ENCODE results near the gene FAM120A.
A peak's percentile ranks its signal among the peaks of the same experiment; 100 is the strongest.
"Not testable (repeated sequence)": the region's sequence is repeated elsewhere in the genome, so short reads cannot be mapped to it uniquely, and the experiment has no call there.

FAM120A gene

GRCh38 chr9:93435386-93435785 lies 16.1 kb upstream of the FAM120A start:
- no peak for ATAC-seq (replicated peaks; ENCODE audit: extremely low read depth, poor library complexity, severe bottlenecking)
- no peaks in the 10 kb centered on the region for H3K4me1 Mint-ChIP-seq
- H3K9me3 Mint-ChIP-seq, result no peaks in the 10 kb centered on the region
- no peak overlapping the region for H3K27ac Mint-ChIP-seq (ENCODE audit: low read depth)
- H3K4me3 Mint-ChIP-seq, result no peak overlapping the region
- H3K27me3 Mint-ChIP-seq, result peaks cover 8% of the 10 kb centered on the region
- H3K36me3 Mint-ChIP-seq (ENCODE audit: insufficient read depth), result no peaks in the 10 kb centered on the region
- no peak for DNase-seq (ENCODE audit: low spot score in 2 of 2)

GRCh38 chr9:93436218-93436617 lies 15.3 kb upstream of the FAM120A start:
- H3K4me1 Mint-ChIP-seq, result no peaks in the 10 kb centered on the region
- H3K9me3 Mint-ChIP-seq, result no peaks in the 10 kb centered on the region
- no peak overlapping the region for H3K27ac Mint-ChIP-seq (ENCODE audit: low read depth)
- DNase-seq (ENCODE audit: low spot score in 2 of 2) (no peak), ATAC-seq (replicated peaks; ENCODE audit: extremely low read depth, poor library complexity, severe bottlenecking) (no peak)
- H3K27me3 Mint-ChIP-seq, result peaks cover 8% of the 10 kb centered on the region
- H3K36me3 Mint-ChIP-seq (ENCODE audit: insufficient read depth), result no peaks in the 10 kb centered on the region
- no peak overlapping the region for H3K4me3 Mint-ChIP-seq

DNA sequence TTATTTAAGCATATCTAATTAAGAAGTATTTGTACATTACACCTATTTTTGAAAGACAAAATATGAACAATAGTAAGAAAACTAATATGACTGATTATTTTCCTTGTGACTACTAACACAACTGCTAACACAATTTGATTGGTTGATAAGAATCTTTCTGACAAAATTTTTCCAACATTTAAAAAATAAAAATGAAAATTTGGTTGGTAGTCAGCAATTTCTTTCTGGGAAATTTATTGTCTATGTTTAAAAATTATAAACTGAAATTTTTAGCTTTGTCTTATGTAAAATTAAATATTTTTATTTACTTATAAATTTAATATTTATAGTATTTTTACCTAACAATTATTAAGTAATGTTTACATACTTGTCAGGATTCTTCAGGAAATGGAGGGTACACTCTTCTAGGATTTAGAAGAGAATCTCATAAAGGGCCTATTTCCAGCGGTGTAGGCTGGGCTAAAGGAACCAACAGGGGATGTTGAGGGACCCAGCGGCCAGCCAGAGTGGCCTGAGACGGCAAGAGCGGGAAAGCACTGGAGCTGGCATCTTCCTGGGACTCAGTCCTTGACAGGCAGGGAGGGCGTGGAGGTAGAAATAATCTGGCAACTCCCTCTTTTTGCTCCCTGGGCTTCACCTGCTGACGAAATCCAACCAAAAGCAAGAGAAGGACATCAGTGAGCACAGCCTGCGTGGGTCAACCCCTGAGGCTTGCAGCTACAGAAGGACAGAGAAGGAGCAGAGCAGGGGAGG lies 14.7 kb upstream of the FAM120A start:
- Mint-ChIP-seq H3K4me1 (no peaks in the 10 kb centered on the region), H3K27me3 (peaks cover 4% of the 10 kb centered on the region), H3K9me3 (no peaks in the 10 kb centered on the region), H3K4me3 (no peak overlapping the region), H3K36me3 (ENCODE audit: insufficient read depth) (no peaks in the 10 kb centered on the region), H3K27ac (ENCODE audit: low read depth) (no peak overlapping the region)
- DNase-seq (ENCODE audit: low spot score in 2 of 2) (no peak), ATAC-seq (replicated peaks; ENCODE audit: extremely low read depth, poor library complexity, severe bottlenecking) (no peak)

DNA sequence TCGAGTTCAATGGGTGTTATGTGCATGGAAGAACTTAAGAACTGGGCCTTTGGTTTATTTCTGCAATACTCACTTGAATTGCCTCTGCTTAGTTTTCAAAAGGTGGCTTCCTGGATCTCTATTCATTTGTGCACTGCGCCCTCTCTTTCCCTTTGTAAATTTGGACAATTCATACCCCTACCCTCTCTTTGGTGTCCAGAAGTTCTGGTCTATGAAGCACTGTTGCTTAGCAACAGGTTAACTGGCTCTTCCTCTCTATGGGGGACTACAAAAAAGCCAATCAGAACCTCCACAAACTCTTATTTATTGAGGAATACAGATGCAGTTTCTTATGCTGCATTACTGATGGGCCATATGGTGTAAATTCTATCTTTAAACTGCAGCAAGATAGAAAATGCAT lies 13.5 kb upstream of the FAM120A start:
- ATAC-seq (replicated peaks; ENCODE audit: extremely low read depth, poor library complexity, severe bottlenecking), result no peak
- no peaks in the 10 kb centered on the region for H3K4me1 Mint-ChIP-seq
- no peak for DNase-seq (ENCODE audit: low spot score in 2 of 2)
- H3K4me3 Mint-ChIP-seq, result no peak overlapping the region
- no peaks in the 10 kb centered on the region for H3K36me3 Mint-ChIP-seq (ENCODE audit: insufficient read depth)
- no peaks in the 10 kb centered on the region for H3K9me3 Mint-ChIP-seq
- no peak overlapping the region for H3K27ac Mint-ChIP-seq (ENCODE audit: low read depth)
- no peaks in the 10 kb centered on the region for H3K27me3 Mint-ChIP-seq

DNA sequence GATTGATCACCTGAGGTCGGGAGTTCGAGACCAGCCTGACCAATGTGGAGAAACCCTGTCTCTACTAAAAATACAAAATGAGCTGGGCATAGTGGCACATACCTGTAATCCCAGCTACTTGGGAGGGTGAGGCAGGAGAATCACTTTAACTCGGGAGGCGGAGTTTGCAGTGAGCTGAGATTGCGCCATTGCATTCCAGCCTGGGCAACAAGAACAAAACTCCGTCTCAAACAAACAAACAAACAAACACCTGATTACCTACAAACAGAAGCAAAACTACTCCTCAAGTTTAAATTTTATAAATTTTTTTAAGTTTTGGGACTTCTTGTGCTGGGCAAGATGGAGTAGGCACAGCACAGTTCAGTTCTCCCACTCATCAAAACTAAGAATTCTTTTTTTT lies 12.2 kb upstream of the FAM120A start:
- not testable (repeated sequence) for DNase-seq (ENCODE audit: low spot score in 2 of 2); H3K4me3 Mint-ChIP-seq; H3K4me1 Mint-ChIP-seq; H3K9me3 Mint-ChIP-seq; H3K27ac Mint-ChIP-seq (ENCODE audit: low read depth); H3K36me3 Mint-ChIP-seq (ENCODE audit: insufficient read depth); ATAC-seq (replicated peaks; ENCODE audit: extremely low read depth, poor library complexity, severe bottlenecking); H3K27me3 Mint-ChIP-seq

- H3K9me3 Mint-ChIP-seq, result no peaks in the 10 kb centered on the region
- no peak overlapping the region for H3K27ac Mint-ChIP-seq (ENCODE audit: low read depth)
- no peak overlapping the region for H3K4me3 Mint-ChIP-seq
- no peaks in the 10 kb centered on the region for H3K27me3 Mint-ChIP-seq
- ATAC-seq (replicated peaks; ENCODE audit: extremely low read depth, poor library complexity, severe bottlenecking), result no peak
- H3K4me1 Mint-ChIP-seq, result no peaks in the 10 kb centered on the region
- peaks cover 4% of the 10 kb centered on the region for H3K36me3 Mint-ChIP-seq (ENCODE audit: insufficient read depth)
- no peak for DNase-seq (ENCODE audit: low spot score in 2 of 2)
Measured at GRCh38 chr9:93440896-93441580, 10.4 kb upstream of the FAM120A start.

- Mint-ChIP-seq H3K27ac (ENCODE audit: low read depth) (peak overlapping the region; percentile 30), H3K36me3 (ENCODE audit: insufficient read depth) (peaks cover 38% of the 10 kb centered on the region)
Measured at GRCh38 chr9:93446073-93446472, 5.4 kb upstream of the FAM120A start.

GRCh38 chr9:93447655-93448054 lies 3.8 kb upstream of the FAM120A start:
- Mint-ChIP-seq H3K27me3 (no peaks in the 10 kb centered on the region), H3K4me3 (no peak overlapping the region), H3K9me3 (no peaks in the 10 kb centered on the region), H3K4me1 (peaks cover 17% of the 10 kb centered on the region), H3K36me3 (ENCODE audit: insufficient read depth) (peaks cover 41% of the 10 kb centered on the region), H3K27ac (ENCODE audit: low read depth) (no peak overlapping the region)
- no peak for ATAC-seq (replicated peaks; ENCODE audit: extremely low read depth, poor library complexity, severe bottlenecking)
- no peak for DNase-seq (ENCODE audit: low spot score in 2 of 2)

More at GRCh38 chr9:93446073-93446472, 5.4 kb upstream of the FAM120A start:
- Mint-ChIP-seq H3K27me3 (no peaks in the 10 kb centered on the region), H3K4me3 (no peak overlapping the region), H3K4me1 (peaks cover 16% of the 10 kb centered on the region), H3K9me3 (no peaks in the 10 kb centered on the region)
- ATAC-seq (replicated peaks; ENCODE audit: extremely low read depth, poor library complexity, severe bottlenecking), result no peak
- no peak for DNase-seq (ENCODE audit: low spot score in 2 of 2)

GRCh38 chr9:93451849-93452709 lies 594 bp downstream of the FAM120A start:
- H3K4me3 Mint-ChIP-seq, result peak overlapping the region; percentile 90
- no peaks in the 10 kb centered on the region for H3K9me3 Mint-ChIP-seq
- H3K27me3 Mint-ChIP-seq, result no peaks in the 10 kb centered on the region
- H3K27ac Mint-ChIP-seq (ENCODE audit: low read depth), result peak overlapping the region; percentile 86
- ATAC-seq (replicated peaks; ENCODE audit: extremely low read depth, poor library complexity, severe bottlenecking) (no peak), DNase-seq (ENCODE audit: low spot score in 2 of 2) (peak; percentile 13 to 20)
- peaks cover 36% of the 10 kb centered on the region for H3K36me3 Mint-ChIP-seq (ENCODE audit: insufficient read depth)
- peaks cover 53% of the 10 kb centered on the region for H3K4me1 Mint-ChIP-seq

GRCh38 chr9:93452710-93453046 lies 1.2 kb downstream of the FAM120A start:
- DNase-seq (ENCODE audit: low spot score in 2 of 2) (no peak), ATAC-seq (replicated peaks; ENCODE audit: extremely low read depth, poor library complexity, severe bottlenecking) (peak; percentile 0)
- H3K9me3 Mint-ChIP-seq, result no peaks in the 10 kb centered on the region
- H3K27ac Mint-ChIP-seq (ENCODE audit: low read depth), result peak overlapping the region; percentile 86
- no peaks in the 10 kb centered on the region for H3K27me3 Mint-ChIP-seq
- peaks cover 30% of the 10 kb centered on the region for H3K36me3 Mint-ChIP-seq (ENCODE audit: insufficient read depth)
- H3K4me1 Mint-ChIP-seq, result peaks cover 53% of the 10 kb centered on the region
- peak overlapping the region; percentile 90 for H3K4me3 Mint-ChIP-seq

- no peaks in the 10 kb centered on the region for H3K9me3 Mint-ChIP-seq
- peak within 1 kb of the TSS; percentile 90 for H3K4me3 Mint-ChIP-seq
- ATAC-seq (replicated peaks; ENCODE audit: extremely low read depth, poor library complexity, severe bottlenecking) (peak; percentile 68), DNase-seq (ENCODE audit: low spot score in 2 of 2) (peak; percentile 68 to 69)
- peak within 1 kb of the TSS; percentile 86 for H3K27ac Mint-ChIP-seq (ENCODE audit: low read depth)
- H3K27me3 Mint-ChIP-seq, result no peaks in the 10 kb centered on the region
- H3K36me3 Mint-ChIP-seq (ENCODE audit: insufficient read depth), result peaks cover 24% of the 10 kb centered on the region
- H3K4me1 Mint-ChIP-seq, result peaks cover 59% of the 10 kb centered on the region
Measured at GRCh38 chr9:93453047-93453914, 1.8 kb downstream of the FAM120A start, which contains the start of gene FAM120AOS. FAM120AOS (minus strand) TSS chr9:93453581; CDS start chr9:93452709, 872 bp downstream.

DNA sequence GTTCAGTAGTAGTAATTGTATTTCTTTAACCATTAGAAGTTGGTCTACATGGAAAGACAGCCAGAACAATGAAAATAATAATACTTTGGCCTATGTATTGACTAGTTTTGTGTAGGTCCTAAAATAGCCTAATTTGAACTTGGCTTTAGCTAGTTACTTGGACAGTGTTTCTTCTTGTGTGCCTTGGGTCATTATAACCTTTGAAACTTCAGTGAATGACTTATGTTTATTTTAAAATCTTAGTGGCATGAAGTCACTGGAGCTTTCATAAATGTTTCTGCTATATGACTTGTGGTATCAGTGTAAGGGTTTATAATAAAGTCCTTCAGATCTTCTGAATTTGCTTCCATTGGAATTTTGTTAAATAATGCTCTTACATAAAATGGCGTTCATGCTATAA lies 4.5 kb downstream of the FAM120A start:
- H3K36me3 Mint-ChIP-seq (ENCODE audit: insufficient read depth), result peaks cover 12% of the 10 kb centered on the region
- H3K27me3 Mint-ChIP-seq, result no peaks in the 10 kb centered on the region
- ATAC-seq (replicated peaks; ENCODE audit: extremely low read depth, poor library complexity, severe bottlenecking), result no peak
- H3K4me1 Mint-ChIP-seq, result peaks cover 74% of the 10 kb centered on the region
- H3K4me3 Mint-ChIP-seq, result peak overlapping the region; percentile 33
- no peak for DNase-seq (ENCODE audit: low spot score in 2 of 2)
- H3K9me3 Mint-ChIP-seq, result no peaks in the 10 kb centered on the region
- H3K27ac Mint-ChIP-seq (ENCODE audit: low read depth), result peak overlapping the region; percentile 54

All from central memory CD8-positive, alpha-beta T cell (primary cell).